Inflammatory macrophage treated with lipopolysaccharide for 4 hours (primary cell): Measurements from ENCODE around the gene ODC1.

Experiments used
- DNase-seq: peaks from one replicate; pipeline ENCODE4 v3.0.0-alpha.2; 2020

Gene ODC1

DNA sequence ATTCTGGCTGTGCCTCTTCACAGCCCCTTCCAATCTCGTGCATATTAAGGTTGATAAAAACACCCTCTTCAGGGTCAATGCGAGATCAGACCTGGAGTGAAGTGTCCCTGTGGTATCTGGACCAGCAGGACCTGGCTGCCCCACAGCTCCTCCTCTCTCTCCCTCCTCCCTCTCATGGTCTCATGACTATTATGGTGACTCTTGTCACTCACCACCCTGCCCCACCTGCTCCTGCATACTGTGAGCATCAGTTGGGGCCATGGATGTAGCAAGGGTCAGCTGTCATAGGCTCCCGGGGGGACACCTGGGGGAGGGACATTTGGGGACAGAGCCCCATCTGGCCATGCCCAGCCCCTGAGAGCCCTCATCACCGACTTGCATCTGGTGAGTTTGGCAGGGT lies 50.2 kb downstream of the ODC1 start:
- DNase-seq = no peak

DNA sequence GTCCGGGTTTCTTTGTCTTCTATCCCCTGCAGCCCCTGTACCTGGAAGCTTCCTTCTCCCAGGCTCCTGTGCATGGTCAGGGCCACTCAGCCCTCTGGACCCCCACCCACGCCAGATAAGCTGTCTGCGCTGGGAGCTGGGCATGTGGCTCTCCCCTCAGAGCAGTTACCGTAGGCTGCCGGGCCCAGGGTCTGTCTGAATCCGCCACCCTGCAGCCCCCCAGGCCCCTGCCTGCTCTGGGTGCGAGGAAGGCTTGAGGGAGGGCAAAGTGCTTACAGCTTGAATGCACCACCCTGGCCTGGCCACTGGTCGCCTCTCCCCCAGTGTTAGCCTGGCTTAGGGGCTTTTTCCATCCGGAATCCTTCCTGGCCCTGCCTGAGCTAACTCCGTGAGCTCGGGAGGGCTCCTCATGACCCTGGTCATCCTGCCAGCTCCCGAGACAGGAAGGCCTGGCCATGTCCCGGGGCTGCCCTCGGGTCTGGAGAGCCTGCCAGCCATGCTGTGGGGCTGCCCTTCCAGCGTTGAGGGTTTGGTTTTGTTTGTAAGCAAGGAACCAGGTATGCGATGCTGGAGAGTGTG lies 50.7 kb downstream of the ODC1 start:
- no peak for DNase-seq

DNA sequence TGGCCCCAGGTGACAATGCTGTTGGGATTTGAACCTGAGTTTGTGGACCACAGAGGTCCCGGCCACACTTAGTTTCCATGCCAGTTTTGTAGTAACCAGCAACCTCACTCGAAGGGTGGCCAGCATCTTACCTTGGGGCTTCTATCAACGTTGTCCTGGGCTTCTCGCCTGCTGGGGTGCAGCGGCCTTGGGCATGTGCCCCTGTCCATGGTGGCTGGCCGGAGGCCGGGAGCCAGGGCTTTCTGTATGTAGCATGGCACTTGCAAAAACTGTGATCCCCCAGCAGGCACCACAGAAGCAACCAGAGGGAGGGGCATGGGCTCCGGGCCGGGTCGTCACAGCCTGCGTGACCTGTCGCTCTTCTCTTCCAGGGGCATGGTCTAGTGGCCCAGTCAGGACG lies 51.7 kb downstream of the ODC1 start:
- DNase-seq = no peak

DNA sequence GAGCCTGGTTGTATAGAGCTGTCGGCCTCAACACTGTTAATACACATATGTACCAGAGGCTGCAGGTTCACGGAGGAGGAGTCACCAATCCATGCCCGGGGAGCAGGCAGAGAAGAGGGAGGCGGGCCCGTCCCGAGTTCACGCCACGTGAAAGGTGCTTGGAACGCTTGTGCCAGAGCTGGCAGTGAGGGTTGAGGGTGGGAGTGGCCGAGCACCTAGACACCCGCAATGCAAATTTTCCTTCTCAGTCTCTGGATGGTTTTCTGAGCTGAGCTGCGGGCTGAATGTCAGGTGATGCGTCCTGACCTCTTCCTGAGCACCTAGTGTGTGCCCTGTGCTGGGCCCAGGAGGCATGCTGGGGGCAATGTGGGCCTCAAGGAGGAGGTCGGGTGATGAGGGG lies 52.2 kb downstream of the ODC1 start:
- no peak for DNase-seq

DNA sequence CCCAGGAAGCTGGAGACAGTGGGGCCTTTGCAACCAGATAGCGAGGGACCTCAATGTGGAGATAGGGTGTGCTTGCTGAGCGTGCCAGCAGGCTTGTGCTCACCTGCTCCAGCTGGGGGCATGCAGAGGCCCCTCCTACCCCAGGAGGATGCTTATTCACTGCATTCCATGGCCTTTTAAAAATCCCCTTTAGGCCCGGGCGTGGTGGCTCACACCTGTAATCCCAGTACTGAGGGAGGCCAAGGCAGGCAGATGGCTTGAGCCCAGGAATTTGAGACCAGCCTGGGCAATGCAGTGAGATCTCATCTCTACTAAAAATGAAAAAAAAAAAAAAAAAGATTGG lies 54.5 kb downstream of the ODC1 start:
- DNase-seq = no peak

DNA sequence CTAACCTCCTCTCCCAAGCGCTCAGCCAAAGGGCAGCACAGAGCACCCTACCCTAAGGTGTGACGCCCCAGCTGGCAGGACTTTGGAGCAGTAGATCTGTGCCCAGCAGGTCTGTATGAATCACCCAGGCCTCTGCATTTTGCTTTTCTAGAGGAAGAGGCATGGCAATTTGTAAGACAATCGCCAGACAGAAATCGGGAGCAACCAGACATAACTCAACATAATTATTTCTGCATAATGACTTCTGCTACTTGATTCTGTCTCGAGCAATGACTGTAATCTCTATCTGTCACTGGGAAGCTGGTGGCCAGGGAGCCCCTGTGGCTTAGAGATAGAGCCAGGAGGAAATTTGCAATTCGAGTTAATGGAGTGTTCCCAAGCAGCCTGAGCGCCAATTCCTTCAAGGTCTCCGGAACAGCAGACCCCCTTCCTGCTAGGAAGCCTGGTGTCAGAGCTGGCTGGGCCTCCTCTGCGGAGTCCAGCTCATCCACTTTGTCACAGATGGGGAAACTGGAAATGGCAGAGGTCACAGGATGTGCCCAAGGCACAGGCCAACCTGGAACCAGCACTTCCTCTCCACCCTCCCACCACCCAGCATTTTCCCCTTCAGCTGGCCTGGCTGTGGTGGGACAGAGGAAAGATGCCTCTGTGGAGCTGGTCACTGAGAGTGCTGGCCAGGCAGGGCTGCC lies 55.0 kb downstream of the ODC1 start:
- DNase-seq = peak; percentile 63

DNA sequence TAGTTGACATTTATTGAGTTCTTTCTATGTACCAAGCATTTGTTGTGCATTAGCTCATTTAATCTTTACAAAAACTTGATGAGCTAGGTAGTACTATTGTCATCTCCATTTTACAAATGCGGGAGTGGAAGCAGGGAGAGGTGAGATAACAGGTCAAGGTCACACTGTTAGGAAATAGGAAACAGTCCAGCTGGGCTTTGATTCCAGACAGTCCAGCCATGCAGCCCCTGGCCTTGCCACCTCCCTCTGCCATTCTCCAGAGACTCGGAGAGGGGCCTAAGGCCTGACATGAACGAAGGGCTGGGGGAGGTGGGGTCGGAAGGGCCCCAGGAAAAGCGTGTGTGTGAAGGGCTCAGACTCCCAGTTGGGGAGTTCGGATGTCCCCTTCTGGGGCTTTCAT lies 55.6 kb downstream of the ODC1 start:
- DNase-seq = no peak

DNA sequence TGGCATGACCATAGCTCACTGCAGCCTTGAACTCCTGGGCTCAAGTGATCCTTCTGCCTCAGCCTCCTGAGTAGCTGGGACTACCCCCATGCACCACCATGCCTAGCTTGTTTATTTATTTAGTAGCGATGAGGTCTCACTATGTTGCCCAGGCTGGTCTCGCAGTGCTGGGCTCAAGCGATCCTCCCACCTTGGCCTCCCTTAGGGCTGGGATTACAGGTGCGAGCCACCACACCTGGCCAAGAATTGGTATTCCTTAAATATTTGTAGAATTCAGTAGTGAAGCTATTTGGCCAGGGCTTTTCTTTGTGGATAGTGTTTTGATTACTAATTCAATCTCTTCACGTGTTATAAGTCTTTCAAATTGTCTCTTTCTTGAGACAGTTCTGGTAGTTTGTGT lies 56.0 kb downstream of the ODC1 start:
- DNase-seq = no peak

DNA sequence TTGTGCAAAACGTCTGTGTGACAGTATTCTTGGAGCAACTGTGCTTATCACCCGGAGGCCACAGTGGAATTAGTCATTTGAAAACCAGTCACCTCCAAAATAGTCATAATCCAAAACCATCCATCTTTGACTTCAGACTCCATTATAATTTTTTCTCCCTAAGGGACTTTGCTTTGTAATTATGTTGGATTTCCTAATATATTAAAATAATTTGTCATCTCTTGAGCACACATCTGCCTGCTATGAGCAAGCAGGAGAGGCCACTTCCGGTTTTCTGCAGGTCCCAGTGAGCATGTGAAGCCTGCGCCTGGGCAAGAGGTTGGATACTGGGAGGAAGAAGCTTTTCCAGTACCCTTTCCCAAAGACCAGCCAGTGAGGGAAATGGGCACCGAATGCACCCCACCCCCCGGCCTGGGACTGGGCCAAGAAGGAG lies 57.7 kb downstream of the ODC1 start:
- peak; percentile 80 for DNase-seq
